HepG2 (cell line): ENCODE results near the gene G6PC3. TPM values are rescaled to one million over a fixed set of nuclear protein-coding genes. Genes with fewer than 3 reads are reported as not detected.

Experiments used
- BRCA1 ChIP-seq: sonication (generic); formaldehyde crosslinking; IDR thresholded peaks from 2 replicates; pipeline ENCODE4 v1.4.0; 2020; ENCODE audit warnings: missing genetic modification reagents
- CHD2 ChIP-seq: IDR thresholded peaks from 2 replicates; pipeline ENCODE4 v1.6.1; 2011; ENCODE audit warnings: low read depth, low read length, improper control_type of control experiment
- DNMT1 ChIP-seq: sonication (generic); formaldehyde crosslinking; IDR thresholded peaks from 2 replicates; pipeline ENCODE4 v1.5.1; 2020; ENCODE audit warnings: mild to moderate bottlenecking, missing genetic modification reagents
- DRAP1 ChIP-seq: IDR thresholded peaks from 2 replicates; pipeline ENCODE4 v1.6.1; 2016; ENCODE audit warnings: missing genetic modification reagents, missing compliant biosample characterization
- EZH2 ChIP-seq: conservative IDR thresholded peaks from 2 replicates; pipeline ENCODE4 v1.6.1; 2012; ENCODE audit warnings: mild to moderate bottlenecking, low read depth, low read length, moderate library complexity
- HINFP ChIP-seq: sonication (generic); formaldehyde crosslinking; IDR thresholded peaks from 2 replicates; pipeline ENCODE4 v1.4.0; 2020; ENCODE audit warnings: low read depth, mild to moderate bottlenecking, missing genetic modification reagents
- HNRNPK ChIP-seq: fragments of 200-400 bp; formaldehyde crosslinking; IDR thresholded peaks from 2 replicates; pipeline ENCODE4 v1.6.1; 2018; ENCODE audit warnings: low read length, low read depth, moderate library complexity, mild to moderate bottlenecking; ENCODE audit not compliant: poor library complexity, severe bottlenecking
- KDM2A ChIP-seq: sonication (generic); formaldehyde crosslinking; IDR thresholded peaks from 2 replicates; pipeline ENCODE4 v1.4.0; 2020; ENCODE audit warnings: low read depth, missing genetic modification reagents, borderline replicate concordance
- KLF12 ChIP-seq: sonication (generic); formaldehyde crosslinking; IDR thresholded peaks from 2 replicates; pipeline ENCODE4 v1.4.0; 2020; ENCODE audit warnings: missing genetic modification reagents, borderline replicate concordance
- KLF16 ChIP-seq, 2 experiments: sonication (generic) in 1 of 2; formaldehyde crosslinking in 1 of 2; IDR thresholded peaks; 2 replicates each; pipeline versions ENCODE4 v1.6.1 to v1.8.0; 2016 to 2023; ENCODE audit warnings: missing genetic modification reagents in 2 of 2, missing compliant biosample characterization in 1 of 2
- NBN ChIP-seq: fragments of 450-650 bp; conservative IDR thresholded peaks from 2 replicates; pipeline ENCODE4 v1.6.1; 2017
- NRL ChIP-seq: sonication (generic); formaldehyde crosslinking; IDR thresholded peaks from 2 replicates; pipeline ENCODE4 v1.5.0; 2020; ENCODE audit warnings: missing genetic modification reagents, mild to moderate bottlenecking, moderate library complexity, borderline replicate concordance
- PAWR ChIP-seq: sonication (generic); formaldehyde crosslinking; IDR thresholded peaks from 2 replicates; pipeline ENCODE4 v1.4.0; 2020; ENCODE audit warnings: missing genetic modification reagents, mild to moderate bottlenecking, borderline replicate concordance
- PCBP1 ChIP-seq: fragments of 200-400 bp; formaldehyde crosslinking; IDR thresholded peaks from 2 replicates; pipeline ENCODE4 v1.6.1; 2017; ENCODE audit warnings: mild to moderate bottlenecking, low read depth, low read length, borderline replicate concordance
- PITX1 ChIP-seq: sonication (generic); formaldehyde crosslinking; IDR thresholded peaks from 2 replicates; pipeline ENCODE4 v1.5.1; 2020; ENCODE audit warnings: mild to moderate bottlenecking, missing genetic modification reagents
- SALL2 ChIP-seq: sonication (generic); formaldehyde crosslinking; IDR thresholded peaks from 2 replicates; pipeline ENCODE4 v1.8.1; 2023; ENCODE audit warnings: mild to moderate bottlenecking, missing genetic modification reagents, inconsistent platforms
- SIN3A ChIP-seq: IDR thresholded peaks from 2 replicates; pipeline ENCODE4 v1.6.1; 2011; ENCODE audit warnings: low read depth, mild to moderate bottlenecking, control low read depth, low read length, borderline replicate concordance
- SMARCE1 ChIP-seq: fragments of 450-650 bp; IDR thresholded peaks from 2 replicates; pipeline ENCODE4 v1.6.1; 2017; ENCODE audit warnings: borderline replicate concordance
- SMYD3 ChIP-seq: sonication (generic); formaldehyde crosslinking; IDR thresholded peaks from 2 replicates; pipeline ENCODE4 v1.8.1; 2023; ENCODE audit warnings: mild to moderate bottlenecking, missing genetic modification reagents
- SPEN ChIP-seq: sonication (generic); formaldehyde crosslinking; IDR thresholded peaks from 2 replicates; pipeline ENCODE4 v1.5.1; 2020; ENCODE audit warnings: low read depth, mild to moderate bottlenecking, missing genetic modification reagents
- THAP11 ChIP-seq: IDR thresholded peaks from 2 replicates; pipeline ENCODE4 v1.6.1; 2016; ENCODE audit warnings: missing biosample characterization, missing genetic modification reagents
- THRA ChIP-seq: sonication (generic); formaldehyde crosslinking; IDR thresholded peaks from 2 replicates; pipeline ENCODE4 v1.4.0; 2020; ENCODE audit warnings: missing genetic modification reagents, borderline replicate concordance
- ZGPAT ChIP-seq: IDR thresholded peaks from 2 replicates; pipeline ENCODE4 v1.6.1; 2016; ENCODE audit warnings: mild to moderate bottlenecking
- ZNF12 ChIP-seq: sonication (generic); formaldehyde crosslinking; IDR thresholded peaks from 2 replicates; pipeline ENCODE4 v1.5.0; 2020; ENCODE audit warnings: missing genetic modification reagents
- ZNF75D ChIP-seq: sonication (generic); formaldehyde crosslinking; IDR thresholded peaks from 2 replicates; pipeline ENCODE4 v1.8.1; 2023; ENCODE audit warnings: missing genetic modification reagents, mild to moderate bottlenecking, borderline replicate concordance
- ZNF776 ChIP-seq: sonication (generic); formaldehyde crosslinking; IDR thresholded peaks from 2 replicates; pipeline ENCODE4 v1.4.0; 2020; ENCODE audit warnings: mild to moderate bottlenecking, missing genetic modification reagents
- polyA plus RNA-seq, 8 experiments: library from polyadenylated mRNA; depleted of rRNA in 3 of 8; stranded (reverse) in 7 of 8; unstranded in 1 of 8; fragments of >200 nt; fragmentation: Illumina TruSeq in 4 of 8; extraction: Trizol in 4 of 8; gene quantifications; 2 replicates each; pipeline versions ENCODE4 v1.2.1 to v1.2.3, GENCODE V29; 2011 to 2016; ENCODE audit warnings: low read depth in 4 of 8, missing spikeins in 1 of 8, mixed read lengths in 1 of 8; ENCODE audit not compliant: insufficient read depth in 1 of 8
- total RNA-seq, 5 experiments: library from RNA; depleted of rRNA; stranded (reverse); fragments of >200 nt; fragmentation: Illumina TruSeq; extraction: Trizol; gene quantifications; 2 replicates each; pipeline ENCODE4 v1.2.3, GENCODE V29; 2016; ENCODE audit warnings: low read depth in 1 of 5

G6PC3 gene
- total and polyA plus RNA-seq, 2 of the 13 experiments (the other 11 are each of a cell fraction or from before 2014, with no cell fraction given) = 38.5 to 75.8 TPM

GRCh38 chr17:44108440-44109311 is 38.1 kb downstream of the G6PC3 start (continued):
- TF ChIP-seq PITX1 (CRISPR knock-in tag) = peak; percentile 88
- TF ChIP-seq DNMT1 (CRISPR knock-in tag) = no peak
- 0 out of 2 replicates have a peak, but pooled peaks have one; percentile 81 for TF ChIP-seq PCBP1
- peak; percentile 91; the same call in 1 of the 2 replicates for TF ChIP-seq PAWR
- TF ChIP-seq DRAP1 (CRISPR knock-in tag) = peak; percentile 87
- TF ChIP-seq ZGPAT (CRISPR knock-in tag) = peak; percentile 94
- no peak for TF ChIP-seq SMARCE1
- TF ChIP-seq KLF16 (CRISPR knock-in tag; IDR thresholded peaks at IDR 0.05) = peak in 1 of 2 experiments; percentile 83; a peak in 2 of 4 replicates
- TF ChIP-seq SPEN (CRISPR knock-in tag) = peak; percentile 78; the same call in 1 of the 2 replicates
- TF ChIP-seq SMYD3 (CRISPR knock-in tag) = no peak
- no peak for TF ChIP-seq NBN
- 0 out of 2 replicates have a peak, but pooled peaks have one; percentile 62 for TF ChIP-seq HINFP (CRISPR knock-in tag)
- peak; percentile 87 for TF ChIP-seq SIN3A
- peak; percentile 71 for TF ChIP-seq KDM2A (CRISPR knock-in tag)
- peak; percentile 63 for TF ChIP-seq NRL (CRISPR knock-in tag)
- no peak for TF ChIP-seq EZH2
- peak; percentile 71 for TF ChIP-seq THRA (CRISPR knock-in tag)
- no peak for TF ChIP-seq ZNF776 (CRISPR knock-in tag)
- TF ChIP-seq BRCA1 (CRISPR knock-in tag) = no peak
- peak; percentile 57 for TF ChIP-seq THAP11 (CRISPR knock-in tag)
- TF ChIP-seq CHD2 = no peak; the same call in 1 of the 2 replicates
- TF ChIP-seq KLF12 (CRISPR knock-in tag) = no peak
- TF ChIP-seq HNRNPK = no peak
- TF ChIP-seq ZNF75D (CRISPR knock-in tag) = no peak
- no peak for TF ChIP-seq ZNF12 (CRISPR knock-in tag)
- TF ChIP-seq SALL2 (CRISPR knock-in tag) = no peak
